Colon (tissue), 2 donors: ENCODE results near the gene TRAK2.
"Not testable (repeated sequence)": the region's sequence is repeated elsewhere in the genome, so short reads cannot be mapped to it uniquely, and the experiment has no call there.

Experiments used
- FAIRE-seq: peaks from 2 replicates; lab custom pipeline; 2012; peaks lifted over from hg19 to GRCh38; lab: Jason Lieb, UNC
- donor health status: control.
- donor health status: control.

Gene TRAK2

GRCh38 chr2:201448701-201449100 is 2.6 kb downstream of the TRAK2 start:
- FAIRE-seq, result no peak

DNA sequence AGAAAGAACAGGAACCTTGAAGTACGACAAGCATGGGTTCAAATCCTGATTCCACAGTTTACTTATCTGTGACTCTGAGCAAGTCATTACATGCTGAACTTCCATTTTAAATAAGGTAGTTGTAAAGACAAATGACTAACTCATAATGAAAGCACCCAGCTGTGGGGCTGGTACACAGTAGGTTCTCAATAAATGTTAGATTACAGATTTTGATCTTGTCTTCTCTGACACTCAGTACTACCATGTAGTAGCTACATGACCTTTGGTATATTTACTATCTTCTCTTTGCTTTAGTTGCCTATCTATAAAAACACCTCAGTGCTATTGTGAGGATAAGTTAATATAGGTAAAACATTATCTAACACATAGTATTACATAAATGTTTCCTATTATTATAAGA is 3.2 kb downstream of the TRAK2 start:
- no peak for FAIRE-seq

GRCh38 chr2:201447086-201447485 is 4.2 kb downstream of the TRAK2 start:
- FAIRE-seq, result no peak

- FAIRE-seq, result no peak
These were observed 6.4 kb downstream of the TRAK2 start for GRCh38 chr2:201444746-201445465.

- no peak for FAIRE-seq
These were observed 9.8 kb downstream of the TRAK2 start for GRCh38 chr2:201441409-201441808.

DNA sequence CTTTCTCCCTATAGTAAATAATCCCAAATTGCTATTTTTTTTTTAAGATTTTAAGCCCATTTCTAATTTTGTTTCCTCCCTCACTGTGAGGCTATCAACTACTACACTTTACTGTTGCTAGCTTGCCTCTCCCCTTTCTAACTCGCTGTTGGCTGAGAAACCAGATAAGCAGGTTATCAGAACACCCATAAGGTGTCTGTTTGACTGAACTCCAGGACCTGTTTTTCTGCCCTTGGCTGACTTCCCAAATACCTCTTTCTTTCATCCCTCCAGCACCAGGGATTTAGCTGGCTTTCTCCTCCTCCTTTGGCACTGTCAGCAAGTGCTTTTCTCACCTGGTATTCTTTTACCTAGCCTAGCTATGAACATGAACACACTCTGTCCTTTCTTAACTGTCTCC is 11.1 kb downstream of the TRAK2 start:
- FAIRE-seq, result peak; percentile 10

- FAIRE-seq, result not testable (repeated sequence)
These were observed 11.8 kb downstream of the TRAK2 start for GRCh38 chr2:201439336-201439922.

DNA sequence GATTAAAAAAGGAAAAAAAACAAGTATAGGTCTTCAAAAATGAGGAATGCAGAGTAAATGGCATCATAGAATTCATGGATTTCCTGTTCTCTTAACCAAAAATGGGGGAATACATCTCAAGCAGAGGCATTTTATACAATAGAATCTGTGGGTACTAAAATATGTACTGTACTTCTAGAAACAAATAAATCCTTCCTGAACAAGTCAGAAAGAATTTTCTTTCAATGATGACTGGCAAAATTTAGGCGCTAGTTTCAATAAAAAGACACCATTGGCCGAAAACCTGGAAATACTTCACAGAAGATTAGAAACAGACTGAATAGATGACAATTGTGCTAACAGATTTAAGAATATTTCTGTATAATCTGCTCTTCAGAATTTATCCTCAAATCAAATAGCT is 15.1 kb downstream of the TRAK2 start:
- no peak for FAIRE-seq

- no peak for FAIRE-seq
These were observed 17.8 kb downstream of the TRAK2 start for GRCh38 chr2:201433394-201433995.

- no peak for FAIRE-seq
These were observed 18.5 kb downstream of the TRAK2 start for GRCh38 chr2:201432621-201433393.

DNA sequence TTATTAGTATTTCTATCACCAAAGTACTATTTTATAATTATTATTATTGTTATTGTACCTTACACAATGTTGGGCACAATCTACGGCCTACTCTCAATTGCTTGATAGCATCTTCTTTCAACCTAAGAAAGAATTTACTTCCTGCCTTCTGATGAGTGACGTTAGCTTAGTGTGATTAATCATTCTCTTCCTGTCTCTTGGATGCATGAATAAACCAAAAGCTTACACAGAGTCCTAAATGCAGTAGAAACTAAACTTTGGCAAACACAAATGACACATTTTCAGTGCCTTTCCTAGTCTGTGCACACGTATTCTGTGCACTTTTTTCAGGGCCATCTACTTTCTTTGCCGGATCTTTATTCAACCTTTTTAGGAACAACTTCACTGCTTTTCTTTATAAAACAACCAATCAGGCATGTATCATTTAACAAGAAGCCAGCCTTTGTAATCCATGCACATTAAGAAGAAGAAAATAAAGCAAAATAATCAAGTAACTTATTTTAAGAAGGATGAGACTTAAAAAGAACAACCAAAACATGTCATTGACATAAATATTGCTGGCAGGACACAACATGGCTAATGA is 19.1 kb downstream of the TRAK2 start:
- no peak for FAIRE-seq

- no peak for FAIRE-seq
These were observed 20.4 kb downstream of the TRAK2 start for GRCh38 chr2:201430839-201431238.

DNA sequence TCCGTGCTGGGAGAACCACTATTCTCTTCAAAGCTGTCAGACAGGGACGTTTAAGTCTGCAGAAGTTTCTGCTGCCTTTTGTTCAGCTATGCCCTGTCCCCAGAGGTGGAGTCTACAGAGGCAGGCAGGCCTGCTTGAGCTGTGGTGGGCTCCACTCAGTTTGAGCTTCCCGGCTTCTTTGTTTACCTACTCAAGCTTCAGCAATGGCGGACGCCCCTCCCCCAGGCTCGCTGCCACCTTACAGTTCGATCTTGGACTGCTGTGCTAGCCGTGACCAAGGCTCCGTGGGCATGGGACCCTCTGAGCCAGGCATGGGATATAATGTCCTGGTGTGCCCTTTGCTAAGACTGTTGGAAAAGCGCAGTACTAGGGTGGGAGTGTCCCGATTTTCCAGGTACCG is 20.9 kb downstream of the TRAK2 start:
- FAIRE-seq, result not testable (repeated sequence)

DNA sequence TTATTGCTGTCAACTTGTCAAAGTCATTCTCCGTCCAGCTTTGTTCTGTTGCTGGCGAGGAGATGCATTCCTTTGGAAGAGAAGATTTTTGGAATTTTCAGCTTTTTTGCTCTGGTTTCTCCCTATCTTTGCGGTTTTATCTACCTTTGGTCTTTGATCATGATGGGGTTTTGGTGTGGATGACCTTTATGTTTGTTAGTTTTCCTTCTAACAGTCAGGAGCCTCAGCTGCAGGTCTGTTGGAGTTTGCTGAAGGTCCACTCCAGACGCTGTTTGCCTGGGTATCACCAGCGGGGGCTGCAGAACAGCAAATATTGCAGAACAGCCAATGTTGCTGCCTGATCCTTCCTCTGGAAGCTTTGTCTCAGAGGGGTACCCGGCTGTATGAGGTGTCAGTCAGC is 21.4 kb downstream of the TRAK2 start:
- FAIRE-seq, result not testable (repeated sequence)

DNA sequence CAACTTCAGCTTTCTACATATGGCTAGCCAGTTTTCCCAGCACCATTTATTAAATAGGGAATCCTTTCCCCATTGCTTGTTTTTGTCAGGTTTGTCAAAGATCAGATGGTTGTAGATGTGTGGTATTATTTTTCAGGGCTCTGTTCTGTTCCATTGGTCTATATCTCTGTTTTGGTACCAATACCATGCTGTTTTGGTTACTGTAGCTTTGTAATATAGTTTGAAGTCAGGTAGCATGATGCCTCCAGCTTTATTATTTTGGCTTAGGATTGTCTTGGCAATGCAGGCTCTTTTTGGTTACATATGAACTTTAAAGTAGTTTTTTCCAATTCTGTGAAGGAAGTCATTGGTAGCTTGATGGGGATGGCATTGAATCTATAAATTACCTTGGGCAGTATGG is 22.9 kb downstream of the TRAK2 start:
- not testable (repeated sequence) for FAIRE-seq

- FAIRE-seq, result no peak
These were observed 25.3 kb downstream of the TRAK2 start for GRCh38 chr2:201425952-201426351.

- peak; percentile 5 for FAIRE-seq
These were observed 30.7 kb downstream of the TRAK2 start for GRCh38 chr2:201420442-201421113.

GRCh38 chr2:201419986-201420385 is 31.3 kb downstream of the TRAK2 start:
- FAIRE-seq, result no peak

DNA sequence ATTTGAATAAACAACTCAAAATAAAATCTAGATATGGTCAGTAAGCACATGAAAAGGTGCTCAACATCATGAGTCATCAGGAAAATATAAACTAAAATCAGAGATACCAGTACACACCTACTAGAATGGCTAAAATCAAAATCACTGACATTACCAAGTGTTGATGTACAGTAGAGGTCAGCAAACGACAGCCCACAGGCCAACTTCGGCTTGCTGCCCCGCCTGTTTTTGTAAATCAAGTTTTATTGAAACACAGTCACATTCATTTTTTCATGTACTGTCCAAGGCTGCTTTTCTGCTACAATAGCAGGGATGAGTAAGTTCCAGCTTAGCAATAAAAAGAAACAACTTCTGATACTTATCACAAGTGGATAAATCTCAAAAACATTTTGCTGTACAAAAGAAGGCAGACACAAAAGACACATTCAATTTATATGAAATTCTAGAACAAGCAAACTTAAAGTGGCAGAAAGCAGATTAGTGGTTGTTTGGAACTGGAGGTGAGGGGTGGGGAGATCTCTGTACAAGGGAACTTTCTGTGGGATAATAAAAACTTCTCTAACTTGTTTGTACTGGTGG is 32.1 kb downstream of the TRAK2 start:
- no peak for FAIRE-seq

- FAIRE-seq, result no peak
These were observed 36.1 kb downstream of the TRAK2 start for GRCh38 chr2:201415149-201415548.
